ENCODE measurements around the gene CACNG3. TPM values are rescaled to one million over a fixed set of nuclear protein-coding genes. Genes with fewer than 3 reads are reported as not detected.
"Not testable (repeated sequence)": the region's sequence is repeated elsewhere in the genome, so short reads cannot be mapped to it uniquely, and the experiment has no call there.

Gene CACNG3
- total and polyA plus RNA-seq, 11 donors: not detected

GRCh38 chr16:24228514-24228913 is 27.6 kb upstream of the CACNG3 start:
- no peak overlapping the region for H3K27ac ChIP-seq
- no peaks in the 10 kb centered on the region for H3K36me3 ChIP-seq
- DNase-seq (no peak), ATAC-seq (no peak)
- H3K27me3 ChIP-seq: peaks cover 0 to 6% (median 0%) of the 10 kb centered on the region in 9 donors
- 87 to 90% (median 89%) methylated on average over 7 of the region's 7 CpGs for whole genome bisulfite sequencing, 4 donors
- intact Hi-C loops (cut with DNase I): loop anchor here in 1 of 10 donors (10.0 kb wide), 1 partner anchor 84 kb away; no protein-coding TSS in a partner anchor
- no peak overlapping the region for H3K4me3 ChIP-seq
- TF ChIP-seq POLR2A (IDR thresholded peaks at IDR 0.05) (no peak), CTCF (IDR thresholded peaks at IDR 0.05) (no peak)
- H3K9me3 ChIP-seq: peaks cover 0 to 3% (median 0%) of the 10 kb centered on the region in 12 donors
- no peaks in the 10 kb centered on the region for H3K4me1 ChIP-seq

GRCh38 chr16:24232936-24233335 is 23.2 kb upstream of the CACNG3 start:
- Histone ChIP-seq H3K9me3 (peaks cover 0 to 12% (median 2%) of the 10 kb centered on the region in 12 donors), H3K36me3 (no peaks in the 10 kb centered on the region), H3K27ac (no peak overlapping the region), H3K4me1 (no peaks in the 10 kb centered on the region), H3K4me3 (no peak overlapping the region), H3K27me3 (peaks cover 0 to 6% (median 0%) of the 10 kb centered on the region in 9 donors)
- WGBS, 4 donors: 83 to 88% (median 86%) methylated on average over 2 of the region's 2 CpGs
- intact Hi-C loops (cut with DNase I): loop anchor here in 2 of 10 donors (5.0 to 10.0 kb wide), 2 partner anchors 49 to 58 kb away; no protein-coding TSS in a partner anchor
- ATAC-seq: no peak
- TF ChIP-seq CTCF (IDR thresholded peaks at IDR 0.05) (no peak), POLR2A (IDR thresholded peaks at IDR 0.05) (no peak)
- no peak for DNase-seq

GRCh38 chr16:24234737-24235136 is 21.4 kb upstream of the CACNG3 start:
- Histone ChIP-seq H3K9me3 (peaks cover 0 to 17% (median 2%) of the 10 kb centered on the region in 12 donors), H3K36me3 (no peaks in the 10 kb centered on the region), H3K4me3 (no peak overlapping the region), H3K27me3 (peaks cover 0 to 6% (median 0%) of the 10 kb centered on the region in 9 donors), H3K27ac (no peak overlapping the region), H3K4me1 (no peaks in the 10 kb centered on the region)
- WGBS, 4 donors: 76 to 81% (median 79%) methylated on average over 5 of the region's 5 CpGs
- ATAC-seq (no peak), DNase-seq (no peak)
- TF ChIP-seq POLR2A (IDR thresholded peaks at IDR 0.05) (no peak), CTCF (IDR thresholded peaks at IDR 0.05) (no peak)
- intact Hi-C loops (cut with DNase I): loop anchor here in 2 of 10 donors (5.0 to 10.0 kb wide), 2 partner anchors 48 to 60 kb away; no protein-coding TSS in a partner anchor

- Histone ChIP-seq H3K27ac (no peak overlapping the region), H3K27me3 (peaks cover 0 to 6% (median 0%) of the 10 kb centered on the region in 9 donors), H3K4me3 (no peak overlapping the region), H3K4me1 (no peaks in the 10 kb centered on the region), H3K36me3 (no peaks in the 10 kb centered on the region), H3K9me3 (peaks cover 0 to 17% (median 2%) of the 10 kb centered on the region in 12 donors)
- no peak for DNase-seq
- intact Hi-C loops (cut with DNase I): loop anchor here in 1 of 10 donors (10.0 kb wide), 1 partner anchor 61 kb away; no protein-coding TSS in a partner anchor
- WGBS, 4 donors: 49 to 65% (median 59%) methylated on average over 2 of the region's 2 CpGs
- TF ChIP-seq CTCF (IDR thresholded peaks at IDR 0.05) (no peak), POLR2A (IDR thresholded peaks at IDR 0.05) (no peak)
- no peak for ATAC-seq
Observed at GRCh38 chr16:24235806-24236205, 20.3 kb upstream of the CACNG3 start.

GRCh38 chr16:24238846-24239245 is 17.3 kb upstream of the CACNG3 start:
- not testable (repeated sequence) for H3K27me3 ChIP-seq, H3K4me3 ChIP-seq, DNase-seq, ATAC-seq, H3K27ac ChIP-seq, H3K36me3 ChIP-seq, H3K4me1 ChIP-seq
- intact Hi-C loops (cut with DNase I): loop anchor here in 1 of 10 donors (10.0 kb wide), 1 partner anchor 64 kb away; no protein-coding TSS in a partner anchor
- WGBS, 4 donors: 65 to 72% (median 68%) methylated on average over 2 of the region's 2 CpGs
- peaks cover 0 to 17% (median 2%) of the 10 kb centered on the region in 12 donors for H3K9me3 ChIP-seq

Data from heart left ventricle (tissue), 16 donors.